GM11168 (cell line): Measurements from ENCODE around the gene PRKAR2B.

Experiments
- in situ Hi-C: fragments of 300-500 bp; cut with MboI; formaldehyde crosslinking; loops from one replicate; pipeline ENCODE4 v1.12.0; 2022; ENCODE audit warnings: low sequenced_read_pairs; ENCODE audit not compliant: unreplicated experiment

Gene PRKAR2B

DNA sequence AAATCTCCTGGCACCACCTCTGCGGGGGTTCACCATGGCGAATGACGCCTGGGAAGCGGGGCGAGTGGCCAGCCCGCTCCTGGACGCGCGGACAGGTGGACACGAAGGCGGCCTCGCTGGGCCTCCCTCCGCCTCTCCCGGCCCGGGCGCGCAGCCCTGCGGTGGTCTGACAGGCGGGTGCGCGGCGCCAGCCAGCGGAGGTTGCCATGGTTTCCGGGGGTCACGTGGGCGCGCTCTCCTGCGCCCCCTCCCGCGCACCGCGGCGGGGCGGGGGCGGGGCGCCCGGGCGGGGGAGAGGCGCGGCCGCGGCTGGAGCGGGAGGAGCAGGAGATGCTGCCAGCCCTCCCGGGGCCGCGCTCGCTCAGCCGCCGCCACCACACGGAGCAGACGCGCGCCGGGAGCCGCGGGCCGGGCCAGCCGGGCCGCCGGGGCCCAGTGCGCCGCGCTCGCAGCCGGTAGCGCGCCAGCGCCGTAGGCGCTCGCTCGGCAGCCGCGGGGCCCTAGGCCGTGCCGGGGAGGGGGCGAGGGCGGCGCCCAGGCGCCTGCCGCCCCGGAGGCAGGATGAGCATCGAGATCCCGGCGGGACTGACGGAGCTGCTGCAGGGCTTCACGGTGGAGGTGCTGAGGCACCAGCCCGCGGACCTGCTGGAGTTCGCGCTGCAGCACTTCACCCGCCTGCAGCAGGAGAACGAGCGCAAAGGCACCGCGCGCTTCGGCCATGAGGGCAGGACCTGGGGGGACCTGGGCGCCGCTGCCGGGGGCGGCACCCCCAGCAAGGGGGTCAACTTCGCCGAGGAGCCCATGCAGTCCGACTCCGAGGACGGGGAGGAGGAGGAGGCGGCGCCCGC is at the start of gene PRKAR2B:
Gene PRKAR2B, plus strand, starts transcription at position 359 of the 848 bp plus-strand sequence. Its CDS starts 203 bp downstream, at position 562.
- in situ Hi-C loops: loop anchor here (10.0 kb wide), 1 partner anchor 90 kb away; no protein-coding TSS in a partner anchor

DNA sequence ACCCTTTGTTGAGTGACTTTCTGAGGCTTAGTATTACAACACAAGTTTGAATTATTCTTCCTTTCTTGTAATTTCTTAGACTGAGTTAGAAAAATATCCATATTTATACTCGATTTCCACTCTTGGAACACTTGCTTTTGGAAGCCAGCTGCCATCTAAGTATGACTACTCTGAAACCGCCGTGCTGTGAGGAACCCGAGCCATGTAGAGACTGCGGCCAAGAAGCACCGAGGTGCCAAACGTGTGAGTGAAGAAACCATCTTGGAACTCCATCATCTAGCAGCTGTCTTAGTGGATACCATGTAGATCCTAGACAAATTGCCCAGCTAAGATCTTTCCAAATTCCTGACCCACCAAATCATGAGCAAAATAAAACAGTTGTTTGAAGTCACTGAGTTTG is 49.7 kb upstream of the PRKAR2B start:
- in situ Hi-C loops: no loop called here

DNA sequence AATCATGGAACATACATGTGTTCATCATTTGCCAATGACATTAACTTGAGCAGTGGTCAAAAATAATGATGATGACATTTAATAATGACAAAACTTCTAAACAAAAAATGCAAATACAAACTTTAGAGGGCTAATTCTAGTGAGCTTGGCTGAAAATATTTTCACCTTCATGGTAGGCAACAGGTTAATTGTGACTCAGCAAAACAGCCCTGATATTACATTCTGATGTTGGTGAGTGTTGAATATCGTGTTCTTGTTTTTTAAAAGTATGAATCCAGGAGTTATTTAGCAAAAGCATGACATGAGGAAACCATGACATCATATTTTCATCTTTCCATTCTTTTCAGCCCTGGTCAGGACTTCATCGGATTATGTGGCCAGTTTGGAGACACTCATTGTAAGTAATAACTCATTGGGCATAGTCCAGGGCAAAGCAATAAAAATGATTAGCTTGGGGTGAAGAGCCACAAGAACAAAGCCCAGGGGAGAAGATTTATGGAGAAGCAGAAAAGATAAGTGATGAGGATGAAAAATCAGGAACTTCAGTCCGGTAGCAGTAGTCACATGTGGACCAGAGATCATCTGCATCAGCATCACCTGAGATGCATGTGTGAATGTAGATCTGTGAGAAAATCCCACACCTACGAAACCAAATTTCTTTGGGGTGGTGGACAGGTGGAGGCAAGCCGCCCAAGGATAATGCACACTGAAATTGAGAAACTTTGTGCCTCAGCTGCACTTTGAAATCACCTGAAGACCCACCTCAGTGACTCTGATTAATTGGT is 46.8 kb upstream of the PRKAR2B start:
- in situ Hi-C loops: no loop called here

DNA sequence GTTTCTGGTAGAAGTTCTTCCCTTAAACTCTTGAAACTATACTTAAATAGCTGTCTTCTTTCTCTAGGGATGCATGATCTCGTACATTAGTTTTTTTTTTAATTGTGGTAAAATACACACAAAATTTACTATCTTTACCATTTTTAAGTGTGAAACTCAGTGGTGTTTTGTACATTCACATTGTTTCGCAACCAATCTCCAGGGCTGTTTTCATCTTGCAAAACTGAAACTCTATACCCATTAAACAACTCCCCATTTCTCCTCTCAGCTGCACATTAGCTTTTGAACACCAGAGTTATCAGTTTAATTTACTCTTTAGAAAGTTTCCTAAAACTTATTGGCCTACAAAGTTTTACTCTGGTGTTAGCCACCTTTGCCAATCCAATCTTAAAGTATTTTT is 45.5 kb upstream of the PRKAR2B start:
- in situ Hi-C loops: no loop called here

DNA sequence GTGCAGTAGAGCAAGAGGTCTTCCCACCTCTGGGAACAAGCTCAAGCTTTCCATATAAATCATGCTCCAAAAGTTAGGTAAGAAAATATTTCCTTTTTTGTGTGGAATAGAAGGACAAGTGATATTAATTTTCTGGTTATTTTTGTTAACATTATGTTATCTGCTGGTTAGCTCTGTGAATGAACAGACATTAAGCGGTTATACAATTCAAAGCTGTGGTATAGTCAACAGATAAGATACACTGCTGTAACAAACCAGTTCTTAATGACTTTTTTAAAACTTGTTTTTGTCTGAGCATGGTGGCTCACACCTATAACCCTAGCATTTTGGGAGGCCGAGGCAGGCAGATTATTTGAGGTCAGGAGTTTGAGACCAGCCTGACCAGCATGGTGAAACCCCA is 43.0 kb upstream of the PRKAR2B start:
- in situ Hi-C loops: no loop called here

DNA sequence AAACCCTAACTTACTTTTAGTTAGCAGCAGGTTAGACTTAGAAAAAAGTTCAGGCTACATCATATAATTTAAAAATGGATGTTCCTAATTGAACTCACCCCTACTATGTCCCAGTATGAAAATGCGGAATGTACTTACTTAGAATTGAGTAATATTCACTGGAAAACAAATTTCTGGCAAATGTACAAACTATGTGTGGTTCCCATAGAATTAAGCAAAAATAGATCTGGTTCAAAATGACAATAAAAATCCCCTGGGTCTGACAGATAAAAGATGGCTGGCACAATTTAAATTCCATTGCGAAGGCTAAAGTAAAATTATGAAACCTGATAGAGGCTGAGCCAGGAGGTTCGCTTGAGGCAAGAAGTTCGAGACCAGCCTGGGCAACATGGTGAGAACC is 42.4 kb upstream of the PRKAR2B start:
- in situ Hi-C loops: no loop called here

DNA sequence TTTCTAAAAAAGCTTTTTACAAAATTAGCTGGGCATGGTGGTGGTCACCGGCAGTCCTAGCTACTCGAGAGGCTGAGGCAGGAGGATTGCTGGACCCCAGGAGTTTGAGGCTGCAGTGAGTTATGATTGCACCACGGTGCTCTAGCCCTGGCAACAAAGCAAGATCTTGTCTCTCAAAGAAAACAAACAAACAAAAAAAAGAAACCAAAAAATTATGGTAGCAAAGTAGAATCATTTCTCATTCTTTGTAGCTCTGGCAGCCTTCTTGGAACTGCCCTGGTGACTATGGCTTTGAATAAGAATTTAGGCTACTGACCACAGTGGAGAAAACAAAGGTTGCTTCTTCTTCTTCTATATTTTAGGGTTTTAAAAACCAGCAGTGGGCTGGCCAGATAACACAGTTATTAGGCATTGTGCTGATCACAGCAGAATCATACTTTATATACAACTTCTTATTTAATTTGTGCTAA is 41.9 kb upstream of the PRKAR2B start:
- in situ Hi-C loops: no loop called here

DNA sequence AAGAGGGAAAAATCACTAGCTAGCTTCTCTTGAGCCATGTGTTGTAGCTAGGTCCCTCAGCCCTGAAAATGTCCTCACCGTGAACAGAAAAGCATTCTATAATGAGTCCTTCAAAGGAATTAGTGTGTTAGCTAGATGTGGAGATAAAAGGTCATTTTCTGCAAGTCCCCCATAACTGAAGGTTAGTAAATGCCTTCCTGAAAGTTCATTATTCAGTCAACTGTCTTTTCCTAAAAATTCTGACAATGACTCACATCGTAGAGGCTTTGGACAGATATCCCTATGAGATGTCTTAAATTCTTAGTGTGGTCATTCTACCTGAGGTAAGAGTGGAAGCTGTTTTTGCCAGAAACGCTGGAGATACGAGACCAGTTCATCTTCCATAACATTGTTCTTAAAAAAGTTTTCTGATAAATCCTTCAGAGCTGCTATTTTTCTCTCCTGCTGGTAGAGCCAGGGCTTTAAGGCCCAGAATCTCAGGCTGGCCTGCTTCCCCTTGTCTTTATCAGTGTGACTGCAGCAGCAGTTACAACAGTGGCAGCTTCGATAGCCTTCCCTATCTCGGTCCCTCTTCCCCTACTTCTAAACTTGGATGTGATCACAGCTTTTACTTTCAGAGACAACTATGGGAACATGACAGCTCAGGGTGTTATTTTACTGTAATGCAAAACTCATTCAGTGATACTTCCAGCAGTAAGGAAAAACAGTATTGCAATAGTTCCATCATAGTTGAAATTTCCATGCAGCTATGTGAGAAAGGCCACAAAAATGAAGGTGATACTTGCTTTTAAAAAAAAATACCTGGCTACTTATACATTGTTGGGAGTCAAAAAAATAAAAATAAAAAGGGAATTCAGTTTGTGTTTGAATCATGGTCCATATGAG is 37.3 kb upstream of the PRKAR2B start:
- in situ Hi-C loops: no loop called here

DNA sequence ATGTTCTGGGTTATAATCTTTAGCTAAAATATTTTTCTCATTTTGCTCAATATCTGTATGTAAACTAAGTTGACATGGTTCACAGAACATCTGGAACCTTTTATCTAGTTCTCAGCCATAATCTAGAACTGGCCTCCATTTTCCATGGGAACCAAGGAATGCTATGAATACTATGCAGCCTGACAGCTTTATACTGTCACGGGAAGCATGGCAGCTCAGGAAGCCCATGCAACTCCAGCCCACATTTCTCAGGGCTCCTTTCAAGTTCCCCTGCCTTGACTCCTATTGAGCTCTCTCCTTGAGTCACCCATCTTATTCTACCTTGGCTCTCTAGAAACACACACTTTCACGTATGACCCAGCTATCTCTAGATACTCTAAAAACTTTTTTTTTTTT is 36.6 kb upstream of the PRKAR2B start:
- in situ Hi-C loops: no loop called here

DNA sequence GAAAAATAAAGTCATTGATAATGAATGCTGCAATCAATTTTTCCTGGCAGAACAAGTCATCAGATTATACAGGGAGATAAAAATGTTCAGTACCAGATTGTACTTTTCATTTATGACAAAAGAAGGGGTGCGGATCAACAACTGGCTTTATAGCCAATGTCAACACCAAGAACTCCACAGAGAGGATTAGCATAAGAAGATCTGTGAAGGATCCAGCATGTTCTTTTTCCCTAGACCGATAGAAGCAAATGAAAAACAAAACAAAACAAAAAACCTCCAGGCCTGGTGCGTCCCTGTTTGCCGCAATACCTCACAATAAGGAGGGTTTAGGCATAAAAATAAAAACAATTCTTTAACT is 34.7 kb upstream of the PRKAR2B start:
- in situ Hi-C loops: no loop called here

DNA sequence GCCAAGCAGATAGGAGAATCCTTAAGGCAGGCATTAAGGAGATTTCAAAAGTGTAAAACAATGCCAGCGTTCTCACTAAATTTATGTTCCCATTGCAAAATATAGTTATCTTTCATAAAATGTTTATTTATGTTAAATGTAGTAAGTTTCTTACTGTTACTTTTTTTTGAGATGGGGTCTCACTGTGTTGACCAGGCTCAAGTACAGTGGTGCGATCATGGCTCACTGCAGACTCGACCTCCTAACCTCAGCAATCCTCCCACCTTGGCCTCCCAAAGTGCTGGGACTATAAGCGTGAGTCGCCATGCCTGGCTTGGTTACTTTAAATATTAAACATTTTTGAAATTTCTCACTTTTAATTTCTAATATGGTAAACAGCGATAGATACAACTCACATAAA is 31.8 kb upstream of the PRKAR2B start:
- in situ Hi-C loops: no loop called here

DNA sequence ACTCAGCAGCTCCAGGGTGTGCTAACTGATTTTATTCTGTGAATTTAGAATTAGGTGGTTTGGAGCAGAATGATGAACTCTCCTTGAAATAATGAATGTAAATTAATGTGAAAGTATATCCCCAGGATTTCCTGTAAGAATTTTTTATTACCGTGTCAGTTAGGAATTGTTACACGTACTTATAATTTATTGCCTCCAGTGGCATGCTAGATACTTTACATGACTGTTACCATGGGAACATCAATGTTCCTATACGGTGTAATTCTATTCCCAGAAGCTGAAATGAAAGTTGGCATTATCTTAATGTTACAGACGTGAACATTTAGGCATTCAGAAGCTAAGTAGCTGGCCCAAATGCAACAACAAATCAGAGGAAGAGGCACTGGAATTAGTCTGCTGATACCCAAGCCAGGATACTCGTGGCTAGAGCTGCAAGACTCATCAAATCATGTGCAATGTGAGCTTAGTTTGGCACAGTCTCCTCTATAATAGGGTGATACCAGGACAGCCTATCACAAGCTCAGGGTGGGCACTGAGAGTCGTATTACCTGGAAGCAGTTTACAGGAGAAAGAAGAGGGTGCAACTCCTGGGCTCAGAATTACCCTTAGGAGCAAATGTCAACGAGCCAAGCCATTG is 30.0 kb upstream of the PRKAR2B start:
- in situ Hi-C loops: no loop called here

DNA sequence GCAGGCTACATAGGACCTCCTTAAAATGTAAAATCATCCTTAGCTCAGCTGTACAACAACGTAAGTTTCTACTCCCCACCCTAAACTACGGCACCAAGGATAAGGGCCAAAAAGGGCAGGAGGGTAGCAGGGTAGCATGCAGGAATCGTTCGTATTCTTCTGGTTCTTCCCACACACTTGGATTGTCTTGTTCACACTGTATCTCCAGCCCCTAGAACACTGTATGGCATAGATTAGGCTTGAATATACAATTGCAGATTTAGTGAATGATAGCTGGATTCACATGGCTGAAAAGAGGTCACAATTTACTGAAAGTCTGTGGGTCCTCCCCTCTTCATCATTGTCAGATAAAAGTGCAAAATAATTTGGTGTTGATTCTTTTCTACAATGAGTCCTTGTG is 28.2 kb upstream of the PRKAR2B start:
- in situ Hi-C loops: no loop called here

DNA sequence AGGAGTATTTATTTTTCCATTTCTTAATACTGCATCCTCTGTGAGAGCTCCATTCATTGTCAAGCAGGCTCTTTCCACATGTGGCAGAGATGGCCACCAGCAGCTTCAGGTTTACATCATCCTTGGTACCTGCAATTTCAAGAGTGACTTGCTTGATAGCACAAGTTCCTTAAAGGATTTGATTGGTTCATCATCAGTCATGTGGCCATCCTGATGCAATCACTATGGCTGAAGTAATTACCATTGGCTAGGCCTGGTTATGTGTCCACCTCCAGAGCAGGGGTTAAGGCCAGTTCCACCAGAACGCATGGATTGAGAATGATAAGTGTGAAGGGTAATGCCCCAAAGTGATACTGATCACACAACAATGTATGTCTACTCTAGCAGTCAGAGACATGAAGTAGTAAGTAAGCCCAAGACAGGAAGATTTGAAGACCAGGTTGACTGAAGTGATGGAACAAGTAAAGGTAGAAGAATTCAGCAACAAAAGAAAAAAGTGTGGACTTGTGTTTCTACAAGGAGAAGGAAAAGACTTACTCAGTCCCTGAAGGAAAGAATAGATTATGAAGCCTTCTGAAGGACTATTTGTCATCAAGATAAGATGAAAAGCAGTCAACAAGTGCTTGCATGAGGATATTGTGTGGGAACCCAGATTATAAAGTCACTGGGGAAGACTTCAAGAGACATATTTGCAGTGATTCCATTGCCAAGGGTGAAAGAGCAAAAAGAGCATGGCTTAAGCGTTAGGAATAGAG is 26.4 kb upstream of the PRKAR2B start:
- in situ Hi-C loops: no loop called here

DNA sequence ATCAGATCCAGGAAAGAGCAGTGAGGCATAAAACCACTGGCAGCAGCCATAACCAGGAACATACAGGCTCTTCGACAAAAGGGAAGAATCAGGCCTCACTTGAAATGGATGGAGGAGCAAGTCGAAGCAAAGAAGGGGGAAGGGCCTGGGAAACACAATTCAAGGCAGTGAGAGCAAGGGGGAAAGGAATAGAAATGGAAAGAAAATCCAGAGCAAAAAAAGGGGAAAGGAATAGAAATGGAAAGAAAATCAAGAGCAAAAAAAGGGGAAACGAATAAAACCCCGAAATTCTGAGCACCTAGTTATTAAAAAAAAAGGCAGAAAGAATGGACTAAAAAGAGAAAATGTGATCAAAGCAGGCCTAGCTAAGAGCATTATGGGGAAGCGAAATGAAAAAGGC is 24.1 kb upstream of the PRKAR2B start:
- in situ Hi-C loops: no loop called here

DNA sequence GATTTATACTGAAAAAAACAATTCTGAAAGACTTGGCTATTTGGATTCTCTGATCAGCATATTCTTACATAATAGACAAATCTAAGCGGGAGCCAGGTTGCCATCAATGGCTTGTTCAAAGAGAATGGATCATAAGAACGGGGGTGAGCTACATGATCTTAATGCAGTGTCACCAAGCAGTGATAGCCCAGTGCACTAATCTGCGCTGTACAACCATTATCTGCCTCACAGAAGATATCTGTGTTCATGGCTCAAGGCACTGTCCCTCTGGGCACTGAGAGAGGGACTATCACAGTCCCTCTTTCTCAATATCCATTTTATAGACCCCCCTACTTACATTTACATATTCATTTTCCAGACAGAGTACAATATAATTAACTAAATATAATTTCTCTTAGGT is 22.9 kb upstream of the PRKAR2B start:
- in situ Hi-C loops: no loop called here

DNA sequence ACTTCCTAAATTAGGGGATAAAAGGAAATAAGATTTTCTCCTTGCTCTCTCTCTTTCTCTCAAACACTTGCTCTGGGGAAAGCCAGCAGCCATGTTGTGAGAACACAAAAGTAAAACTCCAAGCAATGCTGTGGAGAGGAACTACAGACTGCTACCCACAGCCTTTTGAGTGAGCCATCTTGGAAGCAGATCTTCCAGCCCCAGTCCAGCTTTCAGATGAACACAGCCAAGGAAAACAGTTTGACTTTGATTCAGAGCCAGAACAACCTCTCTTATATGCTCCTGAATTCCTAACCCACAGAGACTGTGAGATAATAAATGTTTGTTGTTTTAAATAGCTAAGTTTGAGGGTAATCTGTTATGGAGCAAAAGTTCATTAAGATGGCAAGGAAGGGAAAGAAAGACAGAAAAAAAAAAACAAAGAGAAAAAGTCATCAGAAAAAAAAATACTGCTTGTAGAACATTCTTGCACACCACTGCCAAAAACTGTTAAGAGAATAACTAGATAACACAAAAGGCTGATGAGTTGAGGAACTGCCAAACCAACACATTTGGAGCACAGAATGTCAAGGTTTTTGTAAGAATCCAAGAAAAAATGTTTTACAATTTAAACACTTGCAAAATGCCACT is 20.9 kb upstream of the PRKAR2B start:
- in situ Hi-C loops: no loop called here

DNA sequence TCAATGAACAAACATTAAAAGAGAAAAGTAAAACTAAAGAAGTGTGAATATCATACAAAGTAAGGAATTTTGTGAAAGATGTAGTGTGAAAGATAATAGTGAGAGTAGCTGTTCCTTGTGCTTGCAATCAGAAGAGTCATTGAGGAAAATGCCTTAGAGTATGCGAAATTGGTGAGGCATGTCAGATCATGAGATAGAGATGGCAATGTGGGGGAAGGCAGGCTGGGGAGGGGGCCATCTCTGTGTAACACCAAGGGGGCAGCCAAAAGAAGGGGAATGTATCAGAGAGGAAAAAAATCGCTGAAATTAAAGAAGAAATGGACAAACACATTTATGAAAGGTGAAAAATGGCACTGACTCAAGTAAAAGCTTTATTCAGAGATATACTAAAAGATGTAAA is 19.6 kb upstream of the PRKAR2B start:
- in situ Hi-C loops: no loop called here
